Activated CD8-positive, alpha-beta memory T cell treated with anti-CD3 and anti-CD28 coated beads for 24 hours (primary cell): ENCODE data around the gene TREX2.

ENCODE experiments used
- DNase-seq: peaks from one replicate; pipeline ENCODE4 v3.0.0-alpha.2; 2020

Gene TREX2

GRCh38 chrX:153433781-153434285, 12.0 kb downstream of the TREX2 start:
- no peak for DNase-seq

GRCh38 chrX:153433161-153433680, 12.6 kb downstream of the TREX2 start:
- no peak for DNase-seq

- no peak for DNase-seq
These were observed 15.1 kb downstream of the TREX2 start for GRCh38 chrX:153430796-153431195.

GRCh38 chrX:153426204-153426603, 19.7 kb downstream of the TREX2 start:
- no peak for DNase-seq

- no peak for DNase-seq
These were observed 22.2 kb downstream of the TREX2 start for GRCh38 chrX:153423652-153424051.

GRCh38 chrX:153421856-153422255, 24.0 kb downstream of the TREX2 start:
- no peak for DNase-seq

- DNase-seq, result no peak
These were observed 24.8 kb downstream of the TREX2 start for GRCh38 chrX:153420851-153421599.

GRCh38 chrX:153417637-153418036, 28.2 kb downstream of the TREX2 start:
- DNase-seq, result no peak

GRCh38 chrX:153416781-153417450, 28.9 kb downstream of the TREX2 start:
- no peak for DNase-seq

- DNase-seq, result no peak
These were observed 30.9 kb downstream of the TREX2 start for GRCh38 chrX:153414856-153415510.

GRCh38 chrX:153413731-153414130, 32.1 kb downstream of the TREX2 start:
- DNase-seq, result no peak

- DNase-seq, result no peak
These were observed 32.8 kb downstream of the TREX2 start for GRCh38 chrX:153412746-153413720.

GRCh38 chrX:153411988-153412574, 33.8 kb downstream of the TREX2 start:
- DNase-seq, result no peak

- DNase-seq, result peak; percentile 74
These were observed 34.4 kb downstream of the TREX2 start, which contains the start of gene ZFP92 for GRCh38 chrX:153411255-153411987. Gene ZFP92 (plus strand): TSS chrX:153411472. CDS start chrX:153418323, 6,851 bp downstream.

GRCh38 chrX:153410888-153411254, 35.0 kb downstream of the TREX2 start:
- DNase-seq, result no peak

GRCh38 chrX:153410373-153410772, 35.5 kb downstream of the TREX2 start:
- no peak for DNase-seq

GRCh38 chrX:153409414-153410101, 36.3 kb downstream of the TREX2 start:
- DNase-seq, result no peak

GRCh38 chrX:153408871-153409351, 36.9 kb downstream of the TREX2 start:
- no peak for DNase-seq

- DNase-seq, result no peak
These were observed 37.6 kb downstream of the TREX2 start for GRCh38 chrX:153408221-153408721.

GRCh38 chrX:153407736-153408135, 38.1 kb downstream of the TREX2 start:
- DNase-seq, result no peak
